Heart left ventricle (tissue), 13 donors: ENCODE results near the gene HTR6.

Source experiments
- CTCF ChIP-seq, 12 donors: fragments of 200-600 bp; sonication (generic) in 4 of 12; IDR thresholded peaks; one replicate each; pipeline versions ENCODE4 v1.5.0 to v1.8.0; 2018 to 2022; ENCODE audit warnings: antibody characterized with exemption in 12 of 12, mild to moderate bottlenecking in 5 of 12
- POLR2A ChIP-seq, 2 donors: fragments of 450-650 bp; IDR thresholded peaks; one replicate each; pipeline ENCODE4 v1.6.1; 2017; ENCODE audit warnings: antibody characterized with exemption in 2 of 2, mild to moderate bottlenecking in 2 of 2, moderate library complexity in 2 of 2
- donor health status: ischemic (EF 13 %, LVEDD 7.1; RV severe dilation, severe dysfunction).
- donor health status: DM: no; HTN: yes; CAD: no.
- donor health status: DM: no; HTN: no; CAD: no.
- donor health status: ischemic (EF 25% LVEDD 6.9; RV normal size, moderate dysfunction).
- donor health status: ischemic (EF 25% LVEDD 5.7; RV mildly dilated, moderate dysfunction).
- donor health status: ischemic (EF 35%, LVEDD 5.7; RV mildly dilated, moderate dysfunction).
- donor health status: nonischemic (EF 11% LVEDD 7.7; RV severe dilation, severe dysfunction).
- donor health status: DM: yes; HTN: yes; CAD: no.
- donor health status: PGD.
- donor health status: ischemic (EF 29% LVEDD 5.4; RV normal size, mild dysfunction).
- donor health status: nonischemic (EF 23%, LVEDD 6.1; RV moderate dilation, normal function).

DNA sequence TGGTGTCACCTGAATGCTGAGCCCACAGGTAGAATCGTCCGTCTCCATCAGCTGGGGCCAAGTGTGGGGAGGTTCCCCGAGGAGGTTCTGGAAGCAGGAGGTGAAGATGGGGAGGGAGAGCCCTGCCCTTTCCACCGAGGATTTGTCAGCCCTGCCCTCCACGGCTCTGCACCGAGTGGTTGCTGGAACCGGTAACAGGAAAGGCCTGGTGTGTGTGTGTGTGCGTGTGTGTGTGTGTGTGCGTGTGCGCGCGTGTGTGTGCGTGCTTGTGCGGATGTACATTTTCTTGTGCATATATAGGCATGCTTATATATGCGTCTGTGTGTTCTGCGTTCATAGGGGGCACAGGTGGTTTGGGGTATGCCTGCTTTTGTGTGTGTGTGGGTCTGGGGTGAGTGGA, 17.0 kb upstream of the HTR6 start:
- TF ChIP-seq POLR2A (IDR thresholded peaks at IDR 0.05) (no peak), CTCF (IDR thresholded peaks at IDR 0.05) (no peak)
